Activated naive CD4-positive, alpha-beta T cell treated with anti-CD3 and anti-CD28 coated beads, Interleukin-2, amount 10 ng/mL, durations not matched to agents 7 days and 5 days (primary cell): Measurements from ENCODE around the gene ZBTB43.
A peak's percentile ranks its signal among the peaks of the same experiment; 100 is the strongest.
"Not testable (repeated sequence)": the region's sequence is repeated elsewhere in the genome, so short reads cannot be mapped to it uniquely, and the experiment has no call there.

Experiments
- CTCF ChIA-PET: fragments of 350-600 bp; sonication (Branson Sonifier 250); formaldehyde crosslinking; loops from one replicate; lab custom pipeline; 2021; ENCODE audit warnings: antibody characterized with exemption; lab: Charles Lee
- DNase-seq: peaks from one replicate; pipeline ENCODE4 v3.0.0-alpha.2; 2020
- H3K27ac Mint-ChIP-seq: one replicate; pipeline ENCODE4 v1.8.0; 2021; ENCODE audit warnings: mild to moderate bottlenecking, moderate library complexity, mixed read lengths
- H3K27me3 Mint-ChIP-seq: one replicate; pipeline ENCODE4 v1.8.0; 2021; ENCODE audit warnings: mild to moderate bottlenecking, mixed read lengths
- H3K36me3 Mint-ChIP-seq: one replicate; pipeline ENCODE4 v1.8.0; 2021; ENCODE audit warnings: mixed read lengths
- H3K4me1 Mint-ChIP-seq: one replicate; pipeline ENCODE4 v1.8.0; 2021; ENCODE audit warnings: mixed read lengths
- H3K4me3 Mint-ChIP-seq: one replicate; pipeline ENCODE4 v1.8.0; 2021; ENCODE audit warnings: mild to moderate bottlenecking, moderate library complexity, mixed read lengths
- H3K9me3 Mint-ChIP-seq: one replicate; pipeline ENCODE4 v1.8.0; 2021; ENCODE audit warnings: mixed read lengths

Gene ZBTB43

GRCh38 chr9:126804696-126805553, at the start of gene ZBTB43:
Gene ZBTB43, plus strand, starts transcription at chr9:126805040. Its CDS starts 27,470 bp downstream, at chr9:126832510.
- H3K9me3 Mint-ChIP-seq = peaks cover 2% of the 10 kb centered on the region
- CTCF ChIA-PET = interaction anchor here (0.9 to 2.3 kb wide), 5 partner anchors 51 to 101 kb away, joined by 3 to 7 read pairs (median 3); partner anchors contain the start of gene ZBTB34
- DNase-seq = peak; percentile 99

GRCh38 chr9:126755317-126755875, 49.4 kb upstream of the ZBTB43 start:
- Mint-ChIP-seq H3K9me3 (no peaks in the 10 kb centered on the region), H3K36me3 (no peaks in the 10 kb centered on the region), H3K27ac (no peak overlapping the region), H3K4me1 (peaks cover 6% of the 10 kb centered on the region), H3K27me3 (peaks cover 28% of the 10 kb centered on the region), H3K4me3 (no peak overlapping the region)
- no peak for DNase-seq
- CTCF ChIA-PET = no interaction called here

More at GRCh38 chr9:126804696-126805553, at the start of gene ZBTB43:
- Mint-ChIP-seq H3K27me3 (peaks cover 5% of the 10 kb centered on the region), H3K4me1 (peaks cover 38% of the 10 kb centered on the region), H3K36me3 (peaks cover 10% of the 10 kb centered on the region), H3K4me3 (peak within 1 kb of the TSS; percentile 93), H3K27ac (peak within 1 kb of the TSS; percentile 95)

GRCh38 chr9:126756238-126756637, 48.6 kb upstream of the ZBTB43 start:
- H3K4me3 Mint-ChIP-seq = no peak overlapping the region
- DNase-seq = no peak
- CTCF ChIA-PET = no interaction called here
- H3K4me1 Mint-ChIP-seq = peaks cover 3% of the 10 kb centered on the region
- H3K9me3 Mint-ChIP-seq = no peaks in the 10 kb centered on the region
- no peak overlapping the region for H3K27ac Mint-ChIP-seq
- H3K36me3 Mint-ChIP-seq = no peaks in the 10 kb centered on the region
- H3K27me3 Mint-ChIP-seq = peaks cover 22% of the 10 kb centered on the region

GRCh38 chr9:126756876-126757415, 47.9 kb upstream of the ZBTB43 start:
- CTCF ChIA-PET = interaction anchor here (1.0 to 1.3 kb wide), 2 partner anchors 25 to 51 kb away, joined by 3 to 4 read pairs; no protein-coding TSS in a partner anchor
- Mint-ChIP-seq H3K27ac (no peak overlapping the region), H3K4me3 (no peak overlapping the region), H3K36me3 (no peaks in the 10 kb centered on the region), H3K9me3 (no peaks in the 10 kb centered on the region), H3K4me1 (no peaks in the 10 kb centered on the region), H3K27me3 (peaks cover 19% of the 10 kb centered on the region)
- DNase-seq = no peak

GRCh38 chr9:126758916-126759585, 45.8 kb upstream of the ZBTB43 start:
- H3K27me3 Mint-ChIP-seq = peaks cover 9% of the 10 kb centered on the region
- H3K9me3 Mint-ChIP-seq = no peaks in the 10 kb centered on the region
- CTCF ChIA-PET = interaction anchor here (1.2 to 3.9 kb wide), 2 partner anchors 52 to 69 kb away, joined by 4 to 19 read pairs; no protein-coding TSS in a partner anchor
- H3K4me3 Mint-ChIP-seq = no peak overlapping the region
- no peak for DNase-seq
- H3K27ac Mint-ChIP-seq = no peak overlapping the region
- no peaks in the 10 kb centered on the region for H3K36me3 Mint-ChIP-seq
- H3K4me1 Mint-ChIP-seq = no peaks in the 10 kb centered on the region

- DNase-seq = no peak
- Mint-ChIP-seq H3K4me1 (no peaks in the 10 kb centered on the region), H3K4me3 (no peak overlapping the region), H3K27ac (no peak overlapping the region), H3K9me3 (no peaks in the 10 kb centered on the region), H3K36me3 (no peaks in the 10 kb centered on the region), H3K27me3 (peaks cover 9% of the 10 kb centered on the region)
- CTCF ChIA-PET = interaction anchor here (3.9 kb wide), 1 partner anchor 54 kb away, joined by 19 read pairs; no protein-coding TSS in a partner anchor
These were observed 43.6 kb upstream of the ZBTB43 start for GRCh38 chr9:126761274-126761673.

GRCh38 chr9:126763130-126763764, 41.6 kb upstream of the ZBTB43 start:
- no peaks in the 10 kb centered on the region for H3K36me3 Mint-ChIP-seq
- CTCF ChIA-PET = interaction anchor here (1.0 kb wide), 1 partner anchor 57 kb away, joined by 3 read pairs; no protein-coding TSS in a partner anchor
- H3K9me3 Mint-ChIP-seq = no peaks in the 10 kb centered on the region
- H3K4me3 Mint-ChIP-seq = no peak overlapping the region
- no peaks in the 10 kb centered on the region for H3K4me1 Mint-ChIP-seq
- peaks cover 11% of the 10 kb centered on the region for H3K27me3 Mint-ChIP-seq
- H3K27ac Mint-ChIP-seq = no peak overlapping the region
- no peak for DNase-seq

- no peak overlapping the region for H3K27ac Mint-ChIP-seq
- no peak overlapping the region for H3K4me3 Mint-ChIP-seq
- H3K36me3 Mint-ChIP-seq = no peaks in the 10 kb centered on the region
- H3K27me3 Mint-ChIP-seq = peaks cover 47% of the 10 kb centered on the region
- H3K9me3 Mint-ChIP-seq = no peaks in the 10 kb centered on the region
- H3K4me1 Mint-ChIP-seq = peaks cover 2% of the 10 kb centered on the region
- peak; percentile 27 for DNase-seq
- CTCF ChIA-PET = interaction anchor here (0.6 to 2.6 kb wide), 2 partner anchors 67 to 68 kb away, joined by 3 to 11 read pairs; no protein-coding TSS in a partner anchor
These were observed 31.7 kb upstream of the ZBTB43 start for GRCh38 chr9:126773004-126773607.

GRCh38 chr9:126775926-126776325, 28.9 kb upstream of the ZBTB43 start:
- CTCF ChIA-PET = interaction anchor here (0.7 to 12.5 kb wide), 2 partner anchors 51 to 69 kb away, joined by 3 to 481 read pairs; no protein-coding TSS in a partner anchor
- DNase-seq = no peak
- Mint-ChIP-seq H3K4me3 (no peak overlapping the region), H3K36me3 (no peaks in the 10 kb centered on the region), H3K4me1 (peaks cover 2% of the 10 kb centered on the region), H3K9me3 (no peaks in the 10 kb centered on the region), H3K27ac (no peak overlapping the region), H3K27me3 (peaks cover 66% of the 10 kb centered on the region)

- H3K36me3 Mint-ChIP-seq = no peaks in the 10 kb centered on the region
- no peak overlapping the region for H3K4me3 Mint-ChIP-seq
- CTCF ChIA-PET = interaction anchor here (0.6 to 12.5 kb wide), 8 partner anchors 11 to 160 kb away, joined by 3 to 481 read pairs (median 4); no protein-coding TSS in a partner anchor
These were observed 27.1 kb upstream of the ZBTB43 start for GRCh38 chr9:126777733-126778132.

GRCh38 chr9:126778141-126778540, 26.7 kb upstream of the ZBTB43 start:
- Mint-ChIP-seq H3K27ac (no peak overlapping the region), H3K27me3 (peaks cover 65% of the 10 kb centered on the region), H3K36me3 (no peaks in the 10 kb centered on the region), H3K4me3 (no peak overlapping the region), H3K9me3 (no peaks in the 10 kb centered on the region), H3K4me1 (peaks cover 5% of the 10 kb centered on the region)
- DNase-seq = no peak
- CTCF ChIA-PET = interaction anchor here (0.7 to 12.5 kb wide), 7 partner anchors 11 to 87 kb away, joined by 3 to 481 read pairs (median 4); no protein-coding TSS in a partner anchor

More at GRCh38 chr9:126777733-126778132, 27.1 kb upstream of the ZBTB43 start:
- Mint-ChIP-seq H3K9me3 (no peaks in the 10 kb centered on the region), H3K27me3 (peaks cover 66% of the 10 kb centered on the region), H3K4me1 (peaks cover 5% of the 10 kb centered on the region), H3K27ac (no peak overlapping the region)
- DNase-seq = peak; percentile 27

GRCh38 chr9:126778696-126779095, 26.1 kb upstream of the ZBTB43 start:
- DNase-seq, H3K4me1 Mint-ChIP-seq, H3K4me3 Mint-ChIP-seq, H3K9me3 Mint-ChIP-seq, H3K27ac Mint-ChIP-seq, H3K36me3 Mint-ChIP-seq: not testable (repeated sequence)
- H3K27me3 Mint-ChIP-seq = peaks cover 65% of the 10 kb centered on the region
- CTCF ChIA-PET = interaction anchor here (0.7 to 12.5 kb wide), 6 partner anchors 10 to 88 kb away, joined by 3 to 481 read pairs (median 6); no protein-coding TSS in a partner anchor
